Cardiac septum (tissue), 1 donor: ENCODE measurements around the gene CMSS1. TPM values are rescaled to one million over a fixed set of nuclear protein-coding genes. Genes with fewer than 3 reads are reported as not detected.

ENCODE experiments used
- DNase-seq: peaks from one replicate; pipeline ENCODE4 v3.0.0-alpha.2; 2020; ENCODE audit warnings: low spot score
- intact Hi-C: fragments of 100-400 bp; cut with DNase I; formaldehyde crosslinking; loops from one replicate; pipeline ENCODE4 v1.14.0; 2022
- total RNA-seq: library from RNA; stranded (reverse); fragmentation: NEBNext Ultra II Directional; extraction: Animal tissue kit (Norgen Biotek cat#: 25700); gene quantifications from one replicate; pipeline ENCODE4 v1.2.1, GENCODE V29; 2021
- donor health status: DM: no; HTN: no; CAD: no.

The CMSS1 gene
- total RNA-seq, 1 donor from 2014 or later: 22.0 TPM

DNA sequence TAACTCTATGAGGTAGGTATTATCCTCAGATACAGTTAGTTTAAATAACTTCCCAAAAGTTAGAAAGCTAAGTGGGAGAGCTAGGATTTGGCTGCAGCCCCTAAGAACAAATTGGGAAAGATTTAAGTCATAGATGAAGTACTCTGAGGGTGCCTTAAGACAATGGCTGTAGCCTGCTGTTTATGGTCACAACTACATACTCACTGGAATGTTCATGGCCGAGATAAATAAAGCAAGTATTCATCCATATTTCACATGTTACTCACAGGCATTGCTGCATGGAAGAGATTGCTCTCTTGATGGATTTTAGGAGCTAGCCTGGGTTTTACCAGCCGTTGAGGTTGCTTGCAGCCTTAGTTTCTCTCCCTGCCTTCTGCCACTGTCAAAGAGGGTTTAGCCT lies 145.0 kb downstream of the CMSS1 start:
- no peak for DNase-seq
- intact Hi-C loops: no loop called here

DNA sequence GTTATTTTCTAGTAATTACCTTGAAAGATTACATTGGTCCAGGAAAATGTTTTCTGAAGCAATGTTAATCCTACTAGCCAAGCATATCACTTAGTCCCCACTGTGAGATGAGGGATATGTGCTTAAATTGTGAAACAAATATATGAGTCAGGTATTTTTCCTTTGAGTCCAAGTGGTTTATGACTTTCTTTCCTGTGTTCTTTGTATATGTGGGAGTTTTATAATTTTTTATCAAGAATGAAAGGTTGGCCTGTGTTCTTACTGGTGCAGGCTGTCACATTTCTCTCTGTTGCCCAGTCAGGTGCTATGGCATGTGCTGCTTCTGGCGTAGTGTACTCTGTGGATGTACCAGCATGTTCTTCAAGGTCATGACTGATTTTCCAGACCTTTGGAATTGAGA lies 147.4 kb downstream of the CMSS1 start:
- no peak for DNase-seq
- intact Hi-C loops: no loop called here

DNA sequence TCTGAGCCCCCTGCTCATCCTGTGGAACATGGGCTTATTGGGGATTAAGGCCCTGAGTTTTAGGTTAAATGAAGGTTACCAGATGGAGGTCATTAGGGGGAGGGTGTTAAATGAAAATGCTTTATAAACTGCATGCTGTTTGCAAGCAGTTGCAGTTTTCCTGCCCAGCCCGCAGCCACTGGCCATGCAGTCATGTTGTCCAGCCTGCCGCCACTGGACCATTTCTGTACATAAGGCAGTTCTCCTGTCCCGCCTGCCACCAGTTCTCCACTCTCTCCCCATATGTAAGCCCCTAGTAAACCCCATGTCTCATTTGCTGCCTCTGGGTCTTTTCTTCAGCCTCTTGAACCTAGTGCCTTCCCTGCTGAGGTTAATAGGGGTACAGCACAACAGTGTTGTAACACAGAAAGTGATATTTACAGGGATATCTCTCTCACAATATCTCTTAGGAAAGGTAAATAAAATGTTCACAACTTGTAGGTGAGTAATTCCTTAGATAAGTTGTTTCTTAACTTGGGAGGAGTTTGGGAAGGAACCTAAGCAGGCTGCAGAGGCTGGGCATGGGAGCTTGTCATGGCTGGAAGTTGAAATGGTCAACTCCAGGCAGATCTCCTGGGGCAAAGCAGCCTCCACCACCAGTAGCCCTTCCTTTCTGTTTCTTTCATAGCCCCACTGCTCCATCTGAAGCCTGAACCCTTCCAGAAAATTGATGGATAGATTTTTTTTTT lies 148.2 kb downstream of the CMSS1 start:
- no peak for DNase-seq
- intact Hi-C loops: no loop called here

DNA sequence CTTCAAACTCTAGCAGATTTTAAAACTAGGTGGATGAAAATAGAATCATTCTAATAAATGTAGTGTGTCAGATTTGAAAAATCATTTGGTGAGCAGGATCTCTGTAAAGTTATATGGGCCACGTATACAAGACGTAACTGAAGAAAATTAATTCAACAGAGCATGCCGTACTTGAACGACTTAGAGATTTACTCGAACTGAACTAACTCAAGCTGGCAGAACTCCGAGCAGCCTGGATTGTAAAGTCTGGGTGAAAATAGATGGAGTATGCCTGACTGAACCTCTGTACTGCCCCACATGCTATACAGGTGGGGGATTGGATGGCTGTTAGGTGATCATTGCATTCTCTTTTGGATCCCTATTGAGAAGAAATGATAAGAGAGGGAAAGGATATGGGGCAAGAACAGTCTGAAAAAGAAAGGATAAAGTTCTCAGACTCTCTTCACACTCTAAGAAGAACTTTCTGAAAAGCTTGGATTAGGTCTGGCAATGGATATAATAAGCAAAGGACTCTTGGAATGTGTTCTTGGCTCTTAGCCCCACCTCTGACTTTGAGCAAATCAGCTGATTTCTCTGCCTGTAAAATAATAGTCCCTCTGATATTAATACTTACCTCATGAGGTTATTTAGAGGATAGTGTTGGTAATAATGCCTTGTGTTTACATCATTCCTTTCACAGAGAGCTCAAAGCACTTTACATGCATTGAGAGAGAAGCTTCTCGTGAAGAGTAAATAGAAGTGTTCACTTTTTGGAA lies 149.2 kb downstream of the CMSS1 start:
- DNase-seq: no peak
- intact Hi-C loops: no loop called here

DNA sequence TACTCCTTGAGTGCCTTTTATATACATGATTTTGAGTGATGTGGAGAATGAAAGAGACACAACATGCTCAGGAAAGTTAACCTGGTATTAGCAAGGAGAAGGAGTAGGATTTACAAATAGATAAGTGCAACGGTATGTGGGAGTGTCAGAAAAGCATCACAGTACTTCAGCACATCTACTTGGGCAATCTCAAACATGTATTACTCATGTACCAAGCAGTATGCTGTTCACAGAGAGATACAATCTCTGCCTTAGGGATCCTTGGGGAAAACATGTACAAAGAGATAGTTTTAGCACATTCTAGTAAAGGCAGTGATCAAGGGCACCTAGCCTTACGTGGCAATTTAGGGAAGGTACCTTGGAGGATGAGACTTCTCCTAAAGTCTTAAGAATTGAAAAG lies 150.1 kb downstream of the CMSS1 start:
- no peak for DNase-seq
- intact Hi-C loops: no loop called here

DNA sequence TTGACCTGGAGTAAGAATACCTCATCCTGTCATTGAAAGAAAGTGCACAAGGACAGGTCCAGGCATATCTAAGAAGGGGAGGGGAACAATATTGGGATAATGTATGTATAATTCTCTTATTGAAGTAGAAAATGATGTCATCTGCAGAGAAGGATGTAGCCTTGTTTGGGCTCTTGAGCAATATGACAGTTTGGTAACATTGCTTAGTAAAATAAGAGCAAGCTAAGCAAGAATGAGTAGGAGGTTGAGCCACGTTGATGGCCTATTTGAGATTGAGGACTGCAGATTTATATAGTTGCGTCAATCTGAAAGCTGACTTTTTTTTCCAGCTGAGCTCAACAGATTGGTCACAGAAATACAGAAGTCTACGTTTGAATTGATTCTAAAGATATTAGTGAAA lies 151.5 kb downstream of the CMSS1 start:
- intact Hi-C loops: no loop called here
- DNase-seq: no peak

DNA sequence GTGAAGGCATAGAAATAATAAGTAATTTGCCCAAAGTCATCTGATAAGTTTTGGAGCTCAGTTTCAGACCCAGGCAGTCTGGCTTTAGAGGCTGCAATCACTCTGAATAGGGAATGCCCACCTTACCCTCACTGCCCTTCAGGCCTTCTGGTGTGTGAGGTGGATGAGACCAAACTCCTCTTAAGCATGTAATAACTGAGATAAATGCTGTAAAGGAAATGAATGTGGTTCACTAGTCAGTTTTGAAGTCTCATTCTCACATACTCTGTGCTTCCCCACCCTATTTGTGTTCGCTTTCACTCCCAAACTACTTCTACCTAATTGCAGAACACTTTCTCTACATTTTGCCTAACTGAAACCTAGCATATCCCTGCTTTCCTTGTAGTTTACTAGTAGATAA lies 152.5 kb downstream of the CMSS1 start:
- intact Hi-C loops: no loop called here
- no peak for DNase-seq

DNA sequence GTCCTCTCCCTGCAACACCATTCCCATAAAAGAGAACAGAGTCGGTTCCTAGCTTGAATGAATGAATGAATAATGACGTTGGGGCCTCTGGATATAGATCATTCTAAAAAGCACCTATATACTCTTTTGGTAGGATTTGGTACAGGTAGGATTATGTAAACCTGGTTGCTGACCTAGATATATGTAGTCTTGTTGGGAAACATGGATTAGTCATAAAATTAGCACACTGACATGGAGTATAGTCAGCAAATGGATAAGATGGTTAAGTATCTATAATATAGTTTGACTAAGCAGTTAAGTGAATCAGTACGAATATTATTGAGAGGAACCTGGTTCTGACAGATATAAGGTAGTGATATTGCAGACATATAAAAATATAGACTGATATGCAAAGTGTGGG lies 154.1 kb downstream of the CMSS1 start:
- no peak for DNase-seq
- intact Hi-C loops: no loop called here

DNA sequence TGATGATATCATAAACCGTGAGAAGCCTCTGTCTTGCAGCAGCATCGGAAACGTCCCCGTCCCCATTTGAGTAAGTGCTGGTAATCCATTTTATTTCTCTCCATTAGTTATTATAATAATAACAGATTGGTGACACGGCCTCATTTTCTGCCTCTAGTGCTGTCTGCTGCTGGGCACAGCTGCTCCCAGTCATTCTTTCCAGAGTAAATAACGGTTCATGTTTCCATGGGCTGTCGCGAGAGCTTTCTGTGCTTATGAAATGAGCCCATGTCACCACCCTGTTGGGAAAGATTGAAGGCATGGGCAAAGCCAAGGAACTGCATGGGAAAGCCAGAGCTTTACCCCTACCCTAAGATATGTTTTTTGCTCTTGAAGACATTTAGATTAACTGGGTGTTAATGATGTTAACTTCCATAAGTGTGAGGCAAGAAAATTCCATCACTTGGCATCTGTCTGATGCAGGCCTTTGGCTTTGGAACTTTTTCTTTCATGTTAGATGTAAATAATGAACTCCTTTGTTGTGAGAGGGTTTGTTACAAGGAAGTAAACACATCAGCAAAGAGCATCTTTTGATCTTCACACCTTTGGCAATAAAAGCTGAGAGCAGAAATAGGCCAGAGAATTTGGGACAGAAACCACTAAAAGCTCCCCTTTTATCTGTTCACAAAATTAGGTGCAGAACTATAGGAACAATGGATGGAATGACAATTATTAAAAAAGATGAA lies 154.9 kb downstream of the CMSS1 start:
- intact Hi-C loops: no loop called here
- DNase-seq: no peak

DNA sequence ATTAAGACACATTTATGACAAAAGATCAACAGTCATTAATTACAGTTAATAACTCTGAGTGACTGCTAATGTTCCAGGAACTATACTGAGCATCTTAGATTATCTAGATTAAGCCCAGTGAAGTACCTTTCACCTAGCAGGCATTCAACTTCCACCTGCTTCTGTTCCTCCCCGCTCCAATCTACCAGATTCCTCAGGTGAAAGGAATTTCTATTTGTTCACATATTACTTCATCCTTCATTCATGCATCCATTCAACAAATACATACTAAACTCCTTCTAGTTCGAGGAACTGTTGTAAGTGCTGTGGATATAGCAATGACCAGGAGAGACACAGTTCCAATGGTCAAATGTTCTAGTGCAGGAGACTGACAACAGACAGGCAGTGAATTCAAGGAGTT lies 157.3 kb downstream of the CMSS1 start:
- intact Hi-C loops: no loop called here
- DNase-seq: no peak

DNA sequence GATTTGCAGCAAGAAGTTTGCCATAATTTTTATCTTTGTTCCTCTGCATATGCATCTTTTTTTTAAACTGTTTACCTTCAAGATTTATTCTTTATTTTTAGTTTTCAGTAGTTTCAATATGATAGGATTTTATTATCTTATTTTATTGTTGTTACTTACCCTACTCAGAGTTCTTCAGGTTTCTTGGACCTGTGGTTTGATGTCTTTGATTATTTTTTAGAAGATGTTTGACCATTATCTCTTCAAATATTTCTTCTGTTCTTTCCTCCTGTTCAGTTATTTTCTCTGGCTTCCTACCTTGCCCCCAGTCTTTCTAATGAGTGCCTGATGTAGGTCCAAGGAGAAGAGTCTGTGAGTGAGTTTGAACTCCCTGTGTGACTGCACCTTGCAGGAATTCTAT lies 158.9 kb downstream of the CMSS1 start:
- intact Hi-C loops: no loop called here
- no peak for DNase-seq

DNA sequence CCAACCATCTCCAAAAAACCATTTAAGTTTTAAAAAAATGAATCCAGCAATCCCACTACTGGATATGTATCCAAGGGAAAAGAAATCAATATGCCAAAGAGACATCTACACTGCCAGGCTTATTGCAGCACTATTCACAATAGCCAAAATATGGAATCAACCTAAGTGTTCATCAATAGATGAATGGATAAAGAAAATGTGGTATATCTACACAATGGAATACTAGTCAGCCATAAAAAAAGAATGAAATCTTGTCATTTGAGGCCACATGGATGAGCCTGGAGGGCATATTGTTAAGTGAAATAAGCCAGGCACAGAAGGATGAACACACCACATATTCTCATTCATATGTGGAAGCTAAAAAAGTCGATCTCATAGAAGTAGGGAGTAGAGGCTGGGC lies 160.6 kb downstream of the CMSS1 start:
- no peak for DNase-seq
- intact Hi-C loops: no loop called here

DNA sequence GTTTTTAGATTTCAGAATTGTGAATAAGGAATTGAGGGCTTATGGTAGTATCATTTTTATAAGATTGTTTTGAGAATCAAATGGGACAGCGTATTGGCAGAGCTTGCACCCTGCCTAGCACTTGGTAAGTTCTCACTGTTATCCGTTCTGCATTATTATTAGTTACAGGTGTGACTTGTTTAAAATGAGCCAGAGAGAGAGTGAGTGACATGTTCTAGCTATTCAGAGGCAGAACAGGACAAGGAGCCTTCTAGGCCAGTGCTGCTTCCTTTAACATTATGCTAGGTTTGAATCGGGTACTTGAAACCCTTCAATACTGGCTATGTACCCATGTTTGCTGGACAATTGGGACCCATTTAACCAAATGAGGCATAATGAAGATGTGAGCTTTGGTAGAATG lies 162.9 kb downstream of the CMSS1 start:
- no peak for DNase-seq
- intact Hi-C loops: no loop called here

DNA sequence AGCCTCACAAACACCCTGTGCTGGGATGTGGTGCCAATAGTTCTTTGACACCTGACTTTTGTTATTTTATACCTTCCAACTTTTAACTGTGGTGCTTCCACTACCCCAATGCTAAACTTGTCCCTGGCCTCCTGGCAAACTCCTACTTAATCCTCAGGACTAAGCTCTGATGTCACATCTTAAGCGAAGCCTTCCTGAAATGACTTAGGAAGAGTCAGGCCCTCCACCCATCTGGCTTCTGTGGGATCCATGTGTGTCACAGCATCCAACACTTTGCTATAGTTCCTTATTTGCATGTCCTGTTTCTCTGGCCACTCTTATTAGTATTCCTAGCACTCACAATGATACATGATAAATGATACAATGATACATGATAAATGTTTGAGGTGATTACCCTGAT lies 163.5 kb downstream of the CMSS1 start:
- intact Hi-C loops: no loop called here
- DNase-seq: no peak

DNA sequence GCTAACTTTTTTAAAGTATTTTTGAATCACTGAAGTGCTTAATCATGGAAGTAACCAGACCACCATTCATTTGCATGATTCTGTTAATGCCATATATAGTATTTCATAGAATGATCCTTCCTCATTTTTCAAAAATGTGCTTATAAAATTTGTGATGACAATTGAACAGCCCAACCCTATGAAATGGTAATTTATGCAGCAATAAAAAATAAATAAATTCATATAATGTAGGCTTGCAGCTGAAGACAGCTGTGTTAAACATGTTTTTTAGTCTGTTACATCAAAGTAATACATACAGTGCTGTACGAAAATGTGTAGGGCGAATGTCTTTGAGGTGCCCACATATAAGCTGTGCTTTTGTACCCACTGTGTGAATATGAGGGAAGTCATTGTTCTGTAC lies 165.0 kb downstream of the CMSS1 start:
- intact Hi-C loops: no loop called here
- DNase-seq: no peak

DNA sequence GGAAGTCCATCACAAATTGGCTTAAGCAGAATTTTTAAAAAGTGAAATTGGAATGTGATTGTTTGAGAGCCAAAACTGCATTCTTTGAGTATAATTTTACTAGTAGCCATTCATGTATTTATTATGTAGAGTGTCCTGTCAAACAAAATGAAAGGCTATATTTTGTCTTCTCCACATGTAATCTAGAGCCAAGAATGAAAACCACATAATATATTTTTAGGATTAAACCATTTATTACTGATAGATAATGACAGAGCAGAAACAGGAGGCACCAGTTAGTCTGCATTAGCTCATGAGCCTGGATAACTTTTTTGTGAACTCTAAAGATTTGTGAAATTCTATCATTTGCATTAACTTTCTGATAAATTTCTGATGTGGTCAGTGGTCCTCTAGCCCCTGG lies 166.5 kb downstream of the CMSS1 start:
- intact Hi-C loops: no loop called here

DNA sequence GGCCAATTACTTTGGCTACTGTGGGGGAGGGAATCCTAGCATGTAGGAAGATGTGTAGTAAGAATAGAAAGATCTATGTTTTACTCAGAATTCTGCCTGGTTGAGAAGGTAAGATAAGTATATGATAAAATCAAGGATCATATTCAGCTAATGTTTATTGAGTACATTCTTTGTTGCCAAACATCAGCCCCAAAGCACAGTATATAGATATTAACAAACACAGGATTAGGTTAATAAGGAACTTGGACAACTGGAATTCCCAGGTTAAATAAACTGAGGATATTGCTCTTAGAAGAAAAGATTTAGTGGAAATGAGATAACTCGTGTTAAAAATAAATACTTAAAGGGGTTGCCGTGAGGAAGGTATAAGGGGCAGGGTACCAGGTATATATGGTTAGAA lies 167.0 kb downstream of the CMSS1 start:
- no peak for DNase-seq
- intact Hi-C loops: no loop called here

More for the DNA sequence above, 166.5 kb downstream of the CMSS1 start:
- DNase-seq: no peak

DNA sequence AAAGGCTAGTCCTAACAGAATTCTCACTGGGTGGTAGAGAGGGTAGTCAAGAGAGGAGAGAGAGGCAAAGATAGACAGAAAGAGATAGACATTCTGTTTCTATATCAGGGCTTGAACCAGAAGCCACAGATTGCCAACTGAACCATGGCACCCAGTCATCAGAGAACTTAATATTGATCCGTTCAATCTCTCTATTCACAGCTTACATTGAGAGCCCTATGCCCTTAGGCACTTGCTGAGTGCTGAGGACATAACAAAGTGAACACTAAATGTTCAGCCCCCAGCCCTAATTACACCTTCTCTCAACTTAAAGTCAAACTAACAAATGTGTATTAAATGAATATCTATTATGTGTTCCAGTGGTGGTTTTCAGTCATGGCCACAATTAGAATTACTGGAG lies 172.5 kb downstream of the CMSS1 start:
- DNase-seq: no peak
- intact Hi-C loops: no loop called here

DNA sequence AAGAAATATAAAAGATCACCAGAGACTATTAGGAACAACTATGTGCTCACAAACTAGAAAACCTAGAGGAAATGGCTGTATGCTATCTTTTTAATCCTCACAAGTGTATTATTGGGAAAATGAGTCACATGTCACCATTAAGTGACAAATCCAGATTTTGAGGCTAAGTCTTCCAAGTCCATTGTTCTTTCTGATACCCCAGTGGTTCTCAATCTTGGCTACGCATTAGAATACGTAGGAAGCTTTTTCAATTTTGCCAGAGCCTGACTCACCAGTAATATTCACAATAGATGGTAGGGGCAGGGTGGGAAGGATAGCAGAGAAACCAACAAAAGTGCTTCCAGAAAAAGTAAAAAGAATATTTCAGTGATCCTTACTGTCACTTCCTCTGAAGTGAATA lies 179.6 kb downstream of the CMSS1 start:
- DNase-seq: no peak
- intact Hi-C loops: no loop called here

DNA sequence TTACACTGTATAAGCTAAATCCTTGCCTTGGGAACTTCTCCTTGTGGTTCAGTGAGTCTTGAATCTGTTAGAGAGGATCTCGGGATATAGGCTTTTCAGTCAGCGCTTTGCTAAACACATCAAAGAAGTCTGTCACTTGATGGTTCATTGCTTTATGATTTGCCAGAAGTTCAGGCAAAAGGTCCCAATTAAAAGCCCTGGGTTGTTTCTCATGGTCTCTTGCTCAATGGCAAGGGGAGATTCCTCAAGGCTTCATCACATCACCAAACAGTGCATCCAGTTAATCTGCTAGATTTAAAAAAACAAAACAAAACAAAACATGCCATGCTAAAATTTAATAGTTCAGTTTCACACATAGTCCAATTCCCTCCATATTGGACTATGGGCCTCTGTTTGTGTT lies 181.9 kb downstream of the CMSS1 start:
- intact Hi-C loops: no loop called here
- DNase-seq: no peak

DNA sequence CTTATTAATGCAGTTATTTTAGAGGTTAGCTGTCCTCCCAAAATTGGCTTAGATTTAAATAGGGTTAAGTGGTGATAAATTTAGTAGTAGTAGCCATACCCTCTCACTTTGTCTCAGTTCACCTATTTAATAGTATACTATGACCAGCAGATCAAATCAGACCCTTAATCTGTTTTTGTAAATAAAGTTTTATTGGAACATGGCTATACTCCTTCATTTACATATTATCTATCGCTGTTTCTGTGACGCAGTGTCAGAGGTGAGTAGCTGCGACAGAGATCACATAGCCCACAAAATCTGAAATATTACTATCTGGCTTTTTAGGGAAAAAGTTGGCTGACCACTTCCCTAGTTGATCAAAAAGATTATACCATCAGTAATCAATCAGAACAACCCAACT lies 183.4 kb downstream of the CMSS1 start:
- DNase-seq: no peak
- intact Hi-C loops: no loop called here
